NCI-H187 (cell line): ENCODE results near the gene CAV1.
"Not testable (repeated sequence)": the region's sequence is repeated elsewhere in the genome, so short reads cannot be mapped to it uniquely, and the experiment has no call there.

Source experiments
- DNase-seq, 2 experiments: peaks; one replicate each; lab custom pipeline; 2025; lab: John Stamatoyannopoulos, UW

Gene CAV1

GRCh38 chr7:116583653-116584052, 58.8 kb downstream of the CAV1 start:
- no peak for DNase-seq

GRCh38 chr7:116584721-116585120, 59.9 kb downstream of the CAV1 start:
- no peak for DNase-seq

GRCh38 chr7:116585392-116585791, 60.6 kb downstream of the CAV1 start:
- DNase-seq: no peak

GRCh38 chr7:116585967-116586366, 61.1 kb downstream of the CAV1 start:
- DNase-seq: no peak

- not testable (repeated sequence) for DNase-seq
These were observed 62.4 kb downstream of the CAV1 start for GRCh38 chr7:116587200-116587599.

GRCh38 chr7:116588225-116588624, 63.4 kb downstream of the CAV1 start:
- DNase-seq: no peak

GRCh38 chr7:116588641-116589594, 64.1 kb downstream of the CAV1 start:
- no peak for DNase-seq

- no peak for DNase-seq
These were observed 66.6 kb downstream of the CAV1 start for GRCh38 chr7:116591202-116592040.

GRCh38 chr7:116592041-116592355, 67.2 kb downstream of the CAV1 start:
- DNase-seq: no peak

GRCh38 chr7:116592445-116592844, 67.6 kb downstream of the CAV1 start:
- DNase-seq: no peak

- no peak for DNase-seq
These were observed 68.7 kb downstream of the CAV1 start for GRCh38 chr7:116593359-116594075.

GRCh38 chr7:116595063-116595462, 70.2 kb downstream of the CAV1 start:
- DNase-seq: peak in 1 of 2 experiments; percentile 51

GRCh38 chr7:116597384-116597783, 72.5 kb downstream of the CAV1 start:
- DNase-seq: no peak

GRCh38 chr7:116598278-116598677, 73.4 kb downstream of the CAV1 start:
- DNase-seq: no peak

- DNase-seq: no peak
These were observed 74.0 kb downstream of the CAV1 start for GRCh38 chr7:116598861-116599260.

GRCh38 chr7:116601426-116601825, 76.6 kb downstream of the CAV1 start:
- no peak for DNase-seq

- DNase-seq: no peak
These were observed 82.5 kb downstream of the CAV1 start for GRCh38 chr7:116607299-116607698.

GRCh38 chr7:116610210-116610609, 85.4 kb downstream of the CAV1 start:
- no peak for DNase-seq

- DNase-seq: no peak
These were observed 85.9 kb downstream of the CAV1 start for GRCh38 chr7:116610721-116611120.
